Activated effector memory CD4-positive, alpha-beta T cell treated with Interleukin-2 at 50 U/mL for 16 hours (primary cell): ENCODE data around the gene INSIG1.
A peak's percentile ranks its signal among the peaks of the same experiment; 100 is the strongest.

ENCODE experiments used
- DNase-seq: peaks from one replicate; pipeline ENCODE4 v3.0.0-alpha.2; 2020

The INSIG1 gene

GRCh38 chr7:155297517-155298287, at the start of gene INSIG1:
TSS of gene INSIG1 (plus strand) at chr7:155297878. CDS start at chr7:155298286, 408 bp downstream.
- peak; percentile 88 for DNase-seq

- no peak for DNase-seq
These were observed 49.3 kb upstream of the INSIG1 start for GRCh38 chr7:155248366-155248756.

- no peak for DNase-seq
These were observed 45.8 kb upstream of the INSIG1 start for GRCh38 chr7:155251831-155252230.

- DNase-seq, result no peak
These were observed 45.2 kb upstream of the INSIG1 start for GRCh38 chr7:155252444-155252887.

GRCh38 chr7:155252892-155253501, 44.7 kb upstream of the INSIG1 start:
- DNase-seq, result no peak

- no peak for DNase-seq
These were observed 43.7 kb upstream of the INSIG1 start for GRCh38 chr7:155254018-155254417.

- DNase-seq, result no peak
These were observed 42.6 kb upstream of the INSIG1 start for GRCh38 chr7:155255071-155255470.

GRCh38 chr7:155255621-155256020, 42.1 kb upstream of the INSIG1 start:
- DNase-seq, result no peak

GRCh38 chr7:155256081-155256760, 41.5 kb upstream of the INSIG1 start:
- no peak for DNase-seq

- DNase-seq, result no peak
These were observed 40.8 kb upstream of the INSIG1 start for GRCh38 chr7:155256761-155257481.

GRCh38 chr7:155257482-155258225, 40.0 kb upstream of the INSIG1 start:
- DNase-seq, result no peak

GRCh38 chr7:155258226-155258560, 39.5 kb upstream of the INSIG1 start:
- DNase-seq, result no peak

GRCh38 chr7:155259866-155260497, 37.7 kb upstream of the INSIG1 start:
- DNase-seq, result no peak

- DNase-seq, result no peak
These were observed 37.2 kb upstream of the INSIG1 start for GRCh38 chr7:155260498-155260872.

- DNase-seq, result no peak
These were observed 36.4 kb upstream of the INSIG1 start for GRCh38 chr7:155261031-155261985.

GRCh38 chr7:155262031-155262430, 35.6 kb upstream of the INSIG1 start:
- no peak for DNase-seq

GRCh38 chr7:155263051-155263450, 34.6 kb upstream of the INSIG1 start:
- DNase-seq, result no peak

- DNase-seq, result no peak
These were observed 34.0 kb upstream of the INSIG1 start for GRCh38 chr7:155263581-155264143.

- no peak for DNase-seq
These were observed 32.5 kb upstream of the INSIG1 start for GRCh38 chr7:155265144-155265543.

- no peak for DNase-seq
These were observed 31.7 kb upstream of the INSIG1 start for GRCh38 chr7:155265961-155266360.

- no peak for DNase-seq
These were observed 31.2 kb upstream of the INSIG1 start for GRCh38 chr7:155266440-155266839.
